Nephron progenitor cell (in vitro differentiated cells): Measurements from ENCODE around the gene IQGAP2.

Experiments
- DNase-seq: peaks from one replicate; pipeline ENCODE4 v3.0.0; 2021
- H3K27ac Mint-ChIP-seq: 2 replicates; pipeline ENCODE4 v1.8.0; 2021; ENCODE audit warnings: mild to moderate bottlenecking, moderate library complexity, mixed read lengths
- H3K27me3 Mint-ChIP-seq: 2 replicates; pipeline ENCODE4 v1.8.0; 2021; ENCODE audit warnings: mild to moderate bottlenecking, low read depth, mixed read lengths; ENCODE audit not compliant: poor library complexity
- H3K36me3 Mint-ChIP-seq: 2 replicates; pipeline ENCODE4 v1.8.0; 2021; ENCODE audit warnings: low read depth, mixed read lengths
- H3K4me1 Mint-ChIP-seq: 2 replicates; pipeline ENCODE4 v1.8.0; 2021; ENCODE audit warnings: mixed read lengths
- H3K4me3 Mint-ChIP-seq: 2 replicates; pipeline ENCODE4 v1.8.0; 2021; ENCODE audit warnings: mild to moderate bottlenecking, moderate library complexity, mixed read lengths
- H3K9me3 Mint-ChIP-seq: 2 replicates; pipeline ENCODE4 v1.8.0; 2021; ENCODE audit warnings: mild to moderate bottlenecking, moderate library complexity, mixed read lengths
- TF ChIP-seq, protein P1 (sequence below): fragments of 200-600 bp; sonication (generic); IDR thresholded peaks from 2 replicates; pipeline ENCODE4 v1.5.0; 2021; ENCODE audit warnings: antibody characterized with exemption

IQGAP2 gene

DNA sequence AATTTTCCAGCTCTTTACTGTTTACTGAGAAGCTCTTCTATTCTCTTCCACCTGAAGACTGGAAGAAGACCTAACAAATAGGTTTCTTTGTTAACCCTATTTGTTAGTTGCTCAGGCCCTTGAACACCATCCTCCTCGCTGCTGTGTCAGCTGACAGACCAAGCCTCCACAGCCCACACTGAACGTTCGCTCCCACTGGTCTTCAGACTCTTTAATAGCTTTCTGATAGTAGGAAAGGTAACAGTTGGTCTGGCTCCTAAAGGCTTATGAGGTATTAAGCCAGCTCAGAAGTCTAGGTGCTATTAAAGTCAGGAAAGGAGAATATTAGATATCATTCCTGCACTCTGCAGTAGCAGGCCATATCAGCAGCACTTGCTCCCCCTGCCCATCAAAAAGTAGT is 289.6 kb downstream of the IQGAP2 start:
- Mint-ChIP-seq H3K27ac (peak overlapping the region; percentile 70), H3K36me3 (peaks cover 50% of the 10 kb centered on the region)

DNA sequence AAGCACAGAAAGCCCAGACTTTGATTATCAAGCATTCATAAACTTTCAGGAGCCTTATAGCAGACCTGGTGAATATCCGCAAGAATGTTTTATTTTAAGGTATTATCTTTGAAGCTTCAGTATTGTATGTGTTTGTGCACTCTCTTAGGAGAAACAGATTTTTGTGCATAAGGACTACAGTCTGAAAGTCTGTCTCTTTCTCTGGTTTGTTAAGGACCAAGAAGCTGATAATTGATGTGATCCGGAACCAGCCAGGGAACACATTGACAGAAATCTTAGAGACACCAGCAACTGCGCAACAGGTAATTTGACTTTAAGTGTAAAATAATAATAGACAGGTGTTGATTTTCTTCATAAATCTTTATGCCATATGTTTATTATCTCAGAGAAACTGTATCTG is 290.1 kb downstream of the IQGAP2 start:
- Mint-ChIP-seq H3K4me1 (peaks cover 40% of the 10 kb centered on the region), H3K9me3 (no peaks in the 10 kb centered on the region), H3K36me3 (peaks cover 50% of the 10 kb centered on the region), H3K27me3 (no peaks in the 10 kb centered on the region), H3K4me3 (no peak overlapping the region), H3K27ac (peak overlapping the region; percentile 70)
- TF ChIP-seq, protein P1, sequence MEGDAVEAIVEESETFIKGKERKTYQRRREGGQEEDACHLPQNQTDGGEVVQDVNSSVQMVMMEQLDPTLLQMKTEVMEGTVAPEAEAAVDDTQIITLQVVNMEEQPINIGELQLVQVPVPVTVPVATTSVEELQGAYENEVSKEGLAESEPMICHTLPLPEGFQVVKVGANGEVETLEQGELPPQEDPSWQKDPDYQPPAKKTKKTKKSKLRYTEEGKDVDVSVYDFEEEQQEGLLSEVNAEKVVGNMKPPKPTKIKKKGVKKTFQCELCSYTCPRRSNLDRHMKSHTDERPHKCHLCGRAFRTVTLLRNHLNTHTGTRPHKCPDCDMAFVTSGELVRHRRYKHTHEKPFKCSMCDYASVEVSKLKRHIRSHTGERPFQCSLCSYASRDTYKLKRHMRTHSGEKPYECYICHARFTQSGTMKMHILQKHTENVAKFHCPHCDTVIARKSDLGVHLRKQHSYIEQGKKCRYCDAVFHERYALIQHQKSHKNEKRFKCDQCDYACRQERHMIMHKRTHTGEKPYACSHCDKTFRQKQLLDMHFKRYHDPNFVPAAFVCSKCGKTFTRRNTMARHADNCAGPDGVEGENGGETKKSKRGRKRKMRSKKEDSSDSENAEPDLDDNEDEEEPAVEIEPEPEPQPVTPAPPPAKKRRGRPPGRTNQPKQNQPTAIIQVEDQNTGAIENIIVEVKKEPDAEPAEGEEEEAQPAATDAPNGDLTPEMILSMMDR, result no peak
- no peak for DNase-seq

More for the DNA sequence above, 289.6 kb downstream of the IQGAP2 start:
- Mint-ChIP-seq H3K9me3 (peaks cover 3% of the 10 kb centered on the region), H3K4me1 (peaks cover 40% of the 10 kb centered on the region), H3K4me3 (no peak overlapping the region), H3K27me3 (no peaks in the 10 kb centered on the region)
- DNase-seq, result no peak
- TF ChIP-seq, protein P1, result no peak

DNA sequence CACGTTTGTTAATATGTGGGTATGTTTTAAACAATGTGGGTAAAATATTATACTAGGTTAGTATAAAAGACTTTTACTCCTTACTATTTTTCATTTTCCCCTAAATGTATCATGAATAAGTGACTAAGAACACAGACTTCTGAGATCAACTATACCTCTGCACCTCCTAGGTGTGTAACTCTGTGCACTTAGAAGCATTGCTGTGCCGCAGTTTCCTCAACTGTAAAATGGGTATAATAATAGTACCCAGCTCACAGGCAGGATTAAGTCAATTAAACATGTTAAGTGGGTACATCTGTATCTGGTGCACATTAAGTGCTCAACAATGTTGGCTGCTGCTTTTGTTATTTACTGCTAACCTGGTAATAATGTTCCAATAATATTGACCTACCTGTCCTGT is 291.2 kb downstream of the IQGAP2 start:
- no peaks in the 10 kb centered on the region for H3K27me3 Mint-ChIP-seq
- peaks cover 36% of the 10 kb centered on the region for H3K4me1 Mint-ChIP-seq
- no peak overlapping the region for H3K4me3 Mint-ChIP-seq
- TF ChIP-seq, protein P1, result no peak
- peaks cover 51% of the 10 kb centered on the region for H3K36me3 Mint-ChIP-seq
- H3K9me3 Mint-ChIP-seq, result no peaks in the 10 kb centered on the region
- no peak for DNase-seq
- H3K27ac Mint-ChIP-seq, result no peak overlapping the region

DNA sequence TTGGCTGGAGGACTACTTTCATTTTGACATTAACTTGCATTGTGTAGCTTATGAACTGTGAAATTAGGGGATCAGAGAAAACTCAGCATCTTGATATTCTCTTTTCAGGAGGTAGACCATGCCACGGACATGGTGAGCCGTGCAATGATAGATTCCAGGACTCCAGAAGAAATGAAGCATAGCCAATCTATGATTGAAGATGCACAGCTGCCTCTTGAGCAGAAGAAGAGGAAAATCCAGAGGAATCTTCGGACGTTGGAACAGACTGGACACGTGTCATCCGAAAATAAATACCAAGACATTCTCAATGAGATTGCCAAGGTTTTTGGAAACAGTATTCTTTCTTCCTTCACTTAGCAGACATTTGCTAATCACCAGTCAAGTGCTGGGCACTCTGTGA is 292.3 kb downstream of the IQGAP2 start:
- TF ChIP-seq, protein P1, result no peak
- Mint-ChIP-seq H3K9me3 (no peaks in the 10 kb centered on the region), H3K4me1 (peaks cover 26% of the 10 kb centered on the region), H3K36me3 (peaks cover 45% of the 10 kb centered on the region), H3K27me3 (no peaks in the 10 kb centered on the region), H3K27ac (no peak overlapping the region), H3K4me3 (no peak overlapping the region)
- DNase-seq, result no peak

DNA sequence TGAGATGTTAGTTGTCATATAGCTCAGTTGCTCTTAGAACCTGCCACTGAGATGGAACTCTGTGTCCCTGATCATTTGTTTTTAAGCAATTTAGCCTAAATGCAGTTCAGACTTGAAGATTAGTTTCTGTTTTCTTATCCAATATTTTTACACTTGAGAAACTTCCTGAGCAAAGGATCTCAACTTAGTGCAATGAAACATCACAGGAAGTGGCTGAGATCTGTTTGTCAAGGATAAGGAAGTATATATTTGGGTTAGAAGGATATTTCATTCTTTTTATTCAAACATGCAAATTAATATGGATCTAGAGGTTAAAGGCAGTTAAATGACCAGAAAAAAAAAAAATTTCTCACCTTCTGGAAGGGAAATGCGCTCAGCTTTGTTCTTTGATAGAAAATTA is 293.2 kb downstream of the IQGAP2 start:
- Mint-ChIP-seq H3K27ac (no peak overlapping the region), H3K36me3 (peaks cover 54% of the 10 kb centered on the region), H3K4me3 (no peak overlapping the region), H3K4me1 (peaks cover 18% of the 10 kb centered on the region), H3K9me3 (no peaks in the 10 kb centered on the region), H3K27me3 (no peaks in the 10 kb centered on the region)
- TF ChIP-seq, protein P1, result no peak
- no peak for DNase-seq

DNA sequence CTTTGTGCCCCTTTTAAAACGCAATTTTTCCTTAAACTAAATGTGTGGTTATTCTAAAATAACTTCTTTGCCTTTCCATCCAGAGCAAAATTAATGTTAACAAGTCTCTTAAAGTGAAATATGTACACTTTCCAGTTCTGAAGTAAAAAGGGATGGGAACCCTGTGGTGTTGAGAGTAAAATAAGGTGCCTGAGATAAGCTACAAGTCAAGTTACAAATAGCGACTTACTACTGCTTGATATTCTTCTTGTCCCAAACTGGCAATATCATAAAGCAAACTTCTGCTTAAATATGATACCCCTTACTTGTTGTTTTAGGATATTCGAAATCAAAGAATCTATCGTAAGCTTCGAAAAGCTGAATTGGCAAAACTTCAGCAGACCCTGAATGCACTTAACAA is 294.6 kb downstream of the IQGAP2 start:
- Mint-ChIP-seq H3K27me3 (no peaks in the 10 kb centered on the region), H3K27ac (peak overlapping the region; percentile 39), H3K36me3 (peaks cover 64% of the 10 kb centered on the region), H3K4me1 (peaks cover 4% of the 10 kb centered on the region), H3K4me3 (no peak overlapping the region), H3K9me3 (no peaks in the 10 kb centered on the region)
- TF ChIP-seq, protein P1, result no peak
- DNase-seq, result no peak
